Inflammatory macrophage (primary cell): Measurements from ENCODE around the gene CTTNBP2.
"Not testable (repeated sequence)": the region's sequence is repeated elsewhere in the genome, so short reads cannot be mapped to it uniquely, and the experiment has no call there.

Experiments used
- DNase-seq, 2 donors: peaks; one replicate each; pipeline ENCODE4 v3.0.0-alpha.2; 2020 to 2022

The CTTNBP2 gene

DNA sequence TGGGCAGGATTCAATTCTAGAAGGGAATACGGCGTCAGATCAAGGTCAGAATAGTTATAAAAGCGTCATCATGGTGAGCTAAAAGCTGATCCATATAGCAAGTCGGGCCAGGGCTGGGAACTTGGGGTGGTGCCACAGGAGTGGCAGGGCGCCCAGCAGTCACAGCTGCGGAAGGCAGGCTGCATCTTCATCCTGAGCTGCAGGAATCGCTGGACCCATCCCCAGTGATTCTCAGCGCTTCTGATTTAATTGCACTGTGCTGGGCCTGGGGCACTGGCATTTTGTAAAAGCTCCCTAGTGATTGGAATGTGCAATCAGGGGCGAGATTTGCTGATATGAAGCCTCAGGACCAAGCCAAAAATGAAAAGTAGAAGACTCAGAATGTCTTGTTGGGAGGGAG lies 135.3 kb downstream of the CTTNBP2 start:
- DNase-seq: no peak

DNA sequence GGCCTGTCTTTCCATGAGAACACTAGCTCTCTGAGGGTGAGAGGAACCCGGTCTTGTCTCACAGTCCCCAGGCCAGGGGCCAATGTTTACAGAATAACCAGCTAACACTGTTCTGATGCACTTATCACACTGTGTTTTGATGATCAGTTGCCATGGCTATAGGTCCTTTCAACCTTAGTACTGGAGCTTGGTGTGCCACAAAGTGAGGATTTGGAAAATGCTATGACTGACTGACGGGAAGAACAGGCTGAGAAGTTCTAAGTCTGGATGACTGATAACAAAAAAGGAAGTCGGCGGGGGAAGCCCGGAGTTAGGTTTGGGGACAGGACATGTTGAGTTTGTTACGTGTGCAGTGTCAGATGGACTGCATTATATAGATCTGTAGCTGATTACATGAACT lies 141.8 kb downstream of the CTTNBP2 start:
- DNase-seq: peak in 1 of 2 donors; percentile 3

DNA sequence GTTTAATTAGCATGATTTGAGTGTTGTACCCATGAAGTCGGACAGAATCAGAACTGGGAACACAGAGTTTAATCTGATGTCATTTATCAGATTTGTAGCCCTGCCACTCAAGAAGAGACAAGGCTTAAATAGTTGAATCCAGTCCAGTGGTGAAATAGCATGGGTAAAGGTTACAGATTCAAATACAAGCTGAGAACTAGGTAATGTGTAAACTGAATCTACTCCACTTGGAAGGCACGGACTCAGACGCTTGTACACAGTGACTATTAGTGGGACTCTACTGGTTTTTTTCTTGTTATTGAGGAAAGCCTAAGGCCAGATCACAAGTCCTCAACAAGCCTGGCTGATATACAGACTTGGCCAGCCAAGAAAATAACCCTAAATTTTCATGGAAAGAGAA lies 142.9 kb downstream of the CTTNBP2 start:
- DNase-seq: no peak

DNA sequence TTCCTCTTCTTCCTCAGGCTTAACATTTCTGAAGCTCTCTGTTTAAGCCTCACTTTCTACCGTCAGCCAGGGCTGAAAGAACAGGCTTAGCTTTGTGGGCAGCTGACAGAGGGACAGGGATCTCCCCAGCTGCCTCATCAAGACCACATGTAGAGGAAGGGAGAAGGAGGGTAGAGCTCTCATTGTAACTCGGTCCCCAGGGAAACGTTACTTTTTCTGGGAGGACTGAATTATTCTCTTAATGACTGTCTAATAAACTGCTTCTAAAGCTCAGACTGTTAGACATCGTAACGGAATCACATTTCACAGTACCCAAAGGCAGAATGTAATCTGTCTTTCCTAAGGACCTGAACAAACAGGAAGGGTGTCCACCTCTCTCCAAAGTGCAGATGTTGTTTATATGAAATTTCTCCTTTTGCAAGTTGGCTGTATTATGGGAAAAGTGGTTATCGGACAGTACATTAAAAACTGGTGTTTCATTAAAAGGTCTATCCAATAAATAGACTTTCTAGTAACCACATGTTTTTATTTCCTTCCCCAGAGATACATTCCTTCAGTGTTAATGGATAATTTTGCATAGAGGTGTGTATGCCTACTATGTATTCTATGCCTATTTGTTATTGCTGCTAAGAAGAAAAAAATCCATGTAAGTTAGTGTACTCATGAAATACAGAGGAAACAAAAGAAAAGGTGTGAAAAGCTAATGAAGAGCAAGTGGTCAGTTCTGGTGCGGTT lies 144.2 kb downstream of the CTTNBP2 start:
- no peak for DNase-seq

DNA sequence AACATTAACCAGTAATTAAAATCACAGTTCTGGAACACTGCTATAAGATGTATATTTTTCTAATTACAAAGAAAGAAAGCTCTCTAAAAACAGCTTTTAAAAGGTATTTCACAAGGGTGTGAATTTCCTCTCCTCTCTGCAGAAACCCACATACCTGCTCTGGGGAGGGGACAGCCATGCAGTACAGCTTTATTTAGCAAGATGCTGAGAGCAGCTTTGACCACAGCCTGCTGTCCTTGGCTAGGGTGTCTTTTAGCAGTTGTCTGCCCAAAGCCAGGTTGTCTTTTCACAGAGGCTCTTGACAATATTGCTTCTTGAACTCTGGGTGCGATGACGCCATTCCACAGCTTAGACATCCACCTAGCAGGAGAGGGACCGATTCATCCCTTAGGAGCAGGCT lies 148.3 kb downstream of the CTTNBP2 start:
- no peak for DNase-seq

DNA sequence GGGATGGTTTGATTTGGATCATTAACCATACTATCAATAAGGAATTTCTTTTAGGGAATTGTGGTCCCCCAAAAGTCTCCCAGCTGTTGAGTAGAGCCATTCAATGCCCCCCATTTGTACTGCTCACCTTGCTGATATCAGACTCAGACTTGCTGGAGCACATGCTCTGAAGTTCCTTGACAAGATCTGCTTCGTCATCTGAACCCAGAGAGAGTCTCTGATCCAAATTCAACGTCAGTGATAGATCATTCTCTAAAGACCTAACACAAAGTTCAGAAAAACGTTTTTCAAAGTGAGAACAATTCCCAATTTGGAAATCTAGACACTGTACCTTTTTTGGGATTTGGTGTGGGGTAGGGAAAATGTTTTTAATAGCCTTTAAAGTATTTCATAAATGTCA lies 153.9 kb downstream of the CTTNBP2 start:
- no peak for DNase-seq

DNA sequence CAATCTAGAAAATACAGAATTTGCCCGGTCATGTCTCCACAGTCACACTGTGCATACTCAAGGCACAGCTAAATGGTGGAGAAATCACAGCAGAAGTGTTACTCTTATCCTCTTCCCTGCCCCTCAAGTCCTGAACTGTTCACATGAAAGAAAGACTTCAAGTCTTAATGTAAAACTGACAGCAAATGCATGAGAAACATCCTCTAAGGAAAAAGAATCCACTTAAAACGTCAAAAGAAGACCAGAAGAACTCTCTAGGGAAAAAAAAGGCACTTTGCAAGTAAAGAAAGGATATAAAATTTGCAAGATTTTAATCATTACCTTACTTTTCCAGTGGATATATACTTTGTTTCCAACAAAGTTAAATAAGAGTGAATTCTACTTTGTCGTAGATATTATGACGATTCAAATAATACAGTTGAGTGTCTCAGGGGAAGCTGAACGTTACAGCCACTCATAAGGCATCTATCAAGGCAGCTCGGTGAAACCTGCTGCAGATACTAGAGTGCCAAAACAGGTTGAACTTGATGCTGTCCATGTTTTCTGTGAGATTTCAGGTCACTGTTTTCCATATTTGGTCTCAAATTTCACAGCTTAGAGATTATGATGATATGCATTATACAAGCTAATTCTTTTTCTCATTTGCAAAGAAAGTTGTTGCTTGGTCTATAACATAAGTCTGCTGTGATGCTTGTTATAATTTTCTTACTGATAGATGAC lies 155.0 kb downstream of the CTTNBP2 start:
- DNase-seq: no peak

DNA sequence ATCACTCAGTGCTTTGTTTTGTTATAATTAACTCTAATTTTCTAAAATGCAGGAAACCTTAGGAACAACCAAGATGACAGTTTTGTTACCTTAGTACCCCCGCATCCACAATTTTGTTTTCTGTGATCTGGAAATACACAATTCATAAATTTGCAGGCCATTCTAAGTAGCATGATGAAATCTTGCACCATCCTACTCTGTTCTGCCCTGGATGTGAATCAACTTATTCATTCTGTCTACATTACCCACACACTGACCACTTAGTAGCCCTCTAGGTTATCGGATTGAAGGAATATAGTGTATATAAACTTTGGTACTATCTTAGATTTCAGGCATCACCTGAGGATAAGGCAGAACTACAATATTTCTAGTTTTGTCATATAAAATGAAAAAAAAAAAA lies 155.9 kb downstream of the CTTNBP2 start:
- DNase-seq: no peak

DNA sequence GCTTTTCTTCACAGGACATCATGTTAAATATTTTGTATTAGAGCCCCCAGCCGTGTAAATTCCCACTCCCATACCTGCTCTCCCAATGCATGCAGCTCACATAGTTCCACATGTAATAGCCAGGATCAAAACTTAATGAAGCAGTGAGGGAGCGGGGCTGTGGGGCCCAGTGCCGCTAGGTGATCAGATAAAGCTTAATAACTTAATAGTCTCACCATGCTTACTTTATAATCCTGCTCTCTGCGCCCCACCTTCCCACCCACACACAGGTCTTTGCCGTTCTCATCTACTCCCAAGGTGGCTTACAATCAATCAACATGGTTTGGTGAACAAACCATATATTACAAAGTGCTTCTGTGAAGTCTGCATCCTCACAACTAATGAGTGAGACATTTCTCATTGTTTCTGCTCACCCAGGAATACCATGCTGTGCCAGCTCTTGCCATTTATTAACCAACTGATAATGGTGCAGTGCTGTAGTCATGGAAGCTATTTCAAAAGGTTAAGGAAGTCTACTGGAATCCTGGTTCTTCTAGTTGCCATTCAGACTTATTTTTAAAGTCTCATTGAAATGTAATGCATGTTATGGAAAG lies 156.4 kb downstream of the CTTNBP2 start:
- no peak for DNase-seq

DNA sequence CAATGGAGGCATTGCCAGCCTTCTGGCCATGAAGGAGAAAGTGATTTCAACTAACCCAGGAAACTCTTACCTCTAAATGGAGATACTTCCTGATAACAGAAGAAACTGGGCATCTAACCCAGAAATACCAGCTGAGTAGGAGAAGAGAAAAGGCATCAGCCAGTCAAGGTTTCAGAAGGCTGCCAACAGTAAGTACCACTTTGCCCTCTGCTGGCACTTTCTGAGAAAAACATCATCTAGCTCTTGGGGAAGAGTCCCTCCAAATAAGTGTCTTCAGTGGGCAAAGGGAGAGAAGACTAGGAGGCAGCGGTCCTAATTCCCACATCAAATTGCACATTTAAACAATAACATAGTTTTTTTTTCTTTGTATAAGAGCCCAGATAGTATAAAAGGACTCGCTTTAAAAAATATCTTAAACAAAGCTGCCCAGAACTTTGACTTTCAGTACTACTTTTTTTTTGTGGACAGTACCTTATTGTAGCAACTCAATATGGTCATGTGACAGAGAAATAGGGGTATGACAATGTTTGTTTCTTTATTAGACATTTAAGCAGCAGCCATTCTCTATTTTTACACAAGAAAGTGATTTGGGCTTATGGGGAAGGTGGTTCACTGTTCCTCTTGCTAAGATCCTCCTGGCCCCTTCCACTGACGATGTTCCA lies 157.3 kb downstream of the CTTNBP2 start:
- peak; percentile 22 to 32 for DNase-seq

DNA sequence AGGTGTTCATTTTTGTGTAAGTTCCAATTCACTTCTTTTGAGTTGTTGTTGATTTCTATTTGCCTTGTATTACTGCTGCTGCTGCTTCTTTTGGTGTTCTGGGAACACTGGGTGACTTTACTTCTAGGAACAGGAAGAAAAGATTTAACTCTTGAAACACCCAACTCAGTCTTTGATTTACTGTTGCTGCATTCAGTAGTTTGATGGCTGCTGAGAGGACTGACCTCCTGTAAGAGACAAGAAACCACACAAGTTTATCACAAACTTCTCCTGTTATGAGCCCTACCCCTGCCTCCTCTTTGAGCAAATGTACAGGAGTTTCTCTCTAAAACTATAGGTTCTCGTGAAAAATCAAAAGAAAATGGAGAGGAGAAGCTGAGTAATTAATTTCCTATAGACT lies 161.7 kb downstream of the CTTNBP2 start:
- DNase-seq: no peak

DNA sequence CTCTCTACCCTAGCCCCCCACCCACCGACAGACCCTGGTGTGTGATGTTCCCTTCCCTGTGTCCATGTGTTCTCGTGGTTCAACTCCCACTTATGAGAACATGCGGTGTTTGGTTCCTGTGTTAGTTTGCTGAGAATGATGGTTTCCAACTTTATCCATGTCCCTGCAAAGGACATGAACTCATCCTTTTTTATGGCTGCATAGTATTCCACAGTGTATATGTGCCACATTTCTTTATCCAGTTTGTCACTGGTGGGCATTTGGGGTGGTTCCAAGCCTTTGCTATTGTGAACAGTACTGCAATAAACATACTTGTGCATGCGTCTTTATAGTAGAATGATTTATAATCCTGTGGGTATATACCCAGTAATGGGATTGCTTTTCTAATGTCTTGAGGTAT lies 165.1 kb downstream of the CTTNBP2 start:
- DNase-seq: not testable (repeated sequence)

DNA sequence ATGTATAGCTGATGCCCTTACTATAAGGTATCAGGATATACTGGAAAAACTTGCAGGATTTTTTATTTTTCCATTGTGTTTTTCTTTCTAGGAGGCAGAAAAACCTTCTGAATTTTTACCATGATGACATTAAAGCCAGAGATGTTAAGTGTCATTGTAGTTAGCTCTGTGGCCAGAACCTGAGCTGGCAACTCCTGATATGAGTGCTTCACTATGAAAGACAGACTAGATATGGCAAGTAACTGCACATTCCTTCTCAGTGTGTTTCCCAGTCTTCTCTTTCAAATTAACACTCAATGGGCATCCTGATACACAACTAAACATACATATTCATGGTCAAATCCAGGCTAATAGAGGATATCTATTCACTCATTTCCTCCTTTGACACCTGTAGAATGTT lies 166.2 kb downstream of the CTTNBP2 start:
- no peak for DNase-seq

DNA sequence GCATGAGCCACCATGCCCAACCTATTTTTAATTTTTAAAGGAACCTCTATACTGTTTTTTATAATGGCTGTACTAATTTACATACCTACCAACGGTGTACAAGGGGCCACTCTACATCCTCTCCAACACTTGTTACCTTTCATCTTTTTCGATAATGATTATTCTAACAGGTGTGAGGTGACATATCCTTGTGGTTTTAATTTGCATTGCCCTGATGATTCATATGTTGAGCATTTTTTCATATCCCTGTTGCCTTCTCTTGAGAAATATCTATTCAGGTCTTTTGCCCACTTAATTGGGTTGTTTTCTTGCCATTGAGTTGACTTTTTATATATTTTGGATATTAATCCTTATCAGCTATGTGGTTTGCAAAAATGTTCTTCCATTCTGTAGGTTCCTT lies 167.0 kb downstream of the CTTNBP2 start:
- no peak for DNase-seq

DNA sequence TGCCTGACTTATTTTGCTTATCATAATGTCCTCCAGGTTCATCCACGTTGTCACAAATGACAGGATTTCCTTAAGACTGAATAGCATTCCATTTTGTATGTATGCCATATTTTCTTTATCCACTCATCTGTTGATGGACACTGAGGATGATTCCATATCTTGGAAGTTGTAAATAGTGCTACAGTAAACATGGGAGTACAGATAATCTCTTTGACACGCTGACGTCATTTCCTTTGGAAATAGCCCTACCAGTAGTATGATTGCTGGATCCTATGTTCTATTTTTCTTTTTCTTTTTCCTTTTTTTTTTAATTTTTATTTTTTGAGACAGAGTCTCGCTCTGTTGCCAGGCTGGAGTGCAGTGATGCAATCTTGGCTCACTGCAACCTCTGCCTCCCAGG lies 167.6 kb downstream of the CTTNBP2 start:
- no peak for DNase-seq

DNA sequence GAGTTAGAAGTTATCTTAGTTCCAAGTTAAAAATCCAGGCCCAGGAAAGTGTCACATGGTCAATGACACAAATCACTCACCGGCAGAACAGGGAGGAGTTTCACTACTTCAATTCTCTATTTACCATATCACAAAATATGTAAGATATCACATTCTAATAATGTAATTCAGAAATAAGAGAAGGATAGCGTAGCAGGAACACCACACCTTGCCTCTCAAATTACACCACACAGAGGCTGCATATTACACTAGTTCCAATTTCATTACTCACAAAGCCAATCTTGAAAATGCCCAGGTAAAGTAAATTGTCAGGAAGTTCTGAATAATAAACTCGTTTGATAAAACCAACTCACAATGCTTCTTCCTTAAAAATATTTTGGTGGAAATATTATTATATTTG lies 169.2 kb downstream of the CTTNBP2 start:
- no peak for DNase-seq

DNA sequence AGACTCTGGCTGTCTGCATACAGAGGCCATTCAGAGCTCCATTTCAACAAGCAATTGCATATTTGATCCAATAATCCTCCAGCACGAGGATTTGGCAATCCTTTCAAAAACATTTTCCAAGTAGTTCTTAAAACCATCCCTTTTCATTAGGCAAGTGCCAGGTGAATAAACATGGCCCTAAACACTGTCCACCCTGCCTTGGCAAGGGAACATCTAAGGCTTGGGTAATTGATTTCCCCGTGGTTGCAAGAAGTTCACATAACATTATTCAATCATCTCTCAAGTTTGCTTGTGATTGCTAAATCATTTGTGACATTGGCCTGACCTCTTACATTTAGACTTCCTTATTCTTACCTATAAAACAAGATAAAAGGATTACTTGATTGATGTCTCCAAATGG lies 175.2 kb downstream of the CTTNBP2 start:
- DNase-seq: no peak

DNA sequence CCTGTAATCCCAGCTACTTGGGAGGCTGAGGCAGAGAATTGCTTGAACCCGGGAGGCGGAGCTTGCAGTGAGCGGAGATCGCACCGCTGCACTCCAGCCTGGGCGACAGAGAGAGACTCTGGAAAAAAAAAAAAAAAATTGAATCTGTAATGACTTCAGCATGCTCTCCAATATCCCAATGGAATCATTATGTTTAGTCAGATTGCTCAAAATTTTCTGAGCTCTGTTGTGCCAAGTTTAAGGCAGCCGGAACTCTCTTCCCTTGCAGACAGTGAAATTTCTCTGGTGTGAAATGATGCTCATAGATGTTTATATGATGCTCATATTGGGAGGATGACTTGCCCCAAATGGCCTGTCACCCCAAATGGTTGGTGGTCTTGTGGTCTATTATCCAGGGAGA lies 180.9 kb downstream of the CTTNBP2 start:
- no peak for DNase-seq

DNA sequence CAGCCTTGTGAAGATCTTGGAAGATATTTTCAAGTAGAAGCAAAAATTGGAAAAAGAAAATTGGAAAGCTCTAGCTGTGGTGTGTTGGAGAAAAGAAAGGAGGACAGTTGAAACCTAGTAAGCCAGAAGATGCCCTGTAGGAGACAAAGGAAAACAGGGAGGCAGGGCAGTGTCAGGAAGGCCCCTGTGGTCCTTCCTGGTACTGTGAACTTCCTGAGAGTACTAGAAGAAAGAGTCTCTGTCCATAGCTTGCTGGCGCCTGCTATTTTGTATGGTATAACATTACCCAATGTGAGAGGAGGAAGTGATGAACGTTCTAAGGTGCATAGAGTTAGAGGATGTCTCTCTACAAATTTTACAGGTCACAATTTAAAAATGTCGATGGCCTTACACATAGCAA lies 183.1 kb downstream of the CTTNBP2 start:
- no peak for DNase-seq

DNA sequence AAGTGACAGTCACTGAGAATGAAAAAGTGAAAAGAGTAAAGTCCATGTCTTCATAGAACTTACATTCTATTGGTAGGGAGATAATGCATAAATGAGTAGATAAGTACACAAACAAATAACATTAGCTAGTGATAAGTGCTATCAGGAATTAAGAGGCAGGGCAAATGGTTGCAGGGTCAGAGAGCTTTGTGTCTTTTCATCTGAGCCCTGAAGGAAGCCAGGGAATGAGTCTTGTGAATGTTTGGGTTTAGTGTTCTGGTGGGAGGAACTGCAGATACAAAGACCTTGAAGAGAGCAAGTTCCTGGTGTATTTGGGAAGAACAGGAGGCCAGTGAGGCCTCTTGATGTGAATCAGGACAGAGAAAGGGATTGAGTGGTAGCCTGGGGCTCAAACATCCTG lies 183.8 kb downstream of the CTTNBP2 start:
- DNase-seq: no peak

DNA sequence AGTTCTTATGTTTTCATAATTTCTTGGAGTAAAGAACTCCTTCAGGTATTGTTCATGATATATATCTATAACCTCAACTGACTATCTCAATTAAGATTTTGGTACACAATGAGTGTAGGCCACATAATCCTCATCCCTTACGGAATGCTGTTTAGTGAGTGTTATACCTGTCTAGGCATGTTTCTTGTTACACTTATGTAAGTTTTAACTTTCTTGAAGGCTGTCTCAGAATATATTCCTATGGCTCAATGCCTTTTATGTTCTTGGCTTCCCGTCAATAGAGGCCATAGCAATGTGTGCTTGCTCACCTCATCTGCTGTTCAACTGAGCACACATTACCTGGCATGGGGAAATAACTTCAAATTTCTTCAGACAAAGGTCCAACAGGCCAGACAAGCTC lies 185.1 kb downstream of the CTTNBP2 start:
- no peak for DNase-seq

DNA sequence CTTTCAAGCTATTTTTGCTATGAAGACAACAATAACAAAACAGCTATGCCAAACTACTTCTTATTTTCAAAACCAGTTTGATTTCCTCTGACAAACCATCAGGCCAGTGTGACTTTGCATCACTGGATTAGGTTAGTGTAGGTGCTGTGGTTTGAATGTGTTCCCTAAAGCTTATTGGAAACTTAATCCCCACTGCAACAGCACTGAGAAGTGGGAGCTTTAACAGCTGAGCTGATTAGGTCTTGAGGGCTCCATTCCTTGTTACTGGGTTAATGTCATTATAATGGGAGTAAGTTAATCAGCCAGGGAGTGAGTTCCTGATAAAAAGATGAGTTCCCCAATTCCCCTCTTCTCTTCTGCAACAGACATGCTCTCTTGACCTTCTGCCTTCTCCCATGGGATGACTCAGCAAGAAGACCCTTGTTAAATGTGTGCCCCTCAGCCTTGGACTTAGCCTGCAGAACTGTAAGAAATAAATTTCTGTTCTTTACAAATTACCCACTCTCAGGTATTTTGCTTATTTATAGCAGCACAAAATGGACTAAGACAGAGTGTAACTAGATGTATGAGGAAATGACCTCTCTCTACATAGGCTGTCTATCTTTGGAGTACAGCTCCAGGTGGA lies 186.8 kb downstream of the CTTNBP2 start:
- no peak for DNase-seq

DNA sequence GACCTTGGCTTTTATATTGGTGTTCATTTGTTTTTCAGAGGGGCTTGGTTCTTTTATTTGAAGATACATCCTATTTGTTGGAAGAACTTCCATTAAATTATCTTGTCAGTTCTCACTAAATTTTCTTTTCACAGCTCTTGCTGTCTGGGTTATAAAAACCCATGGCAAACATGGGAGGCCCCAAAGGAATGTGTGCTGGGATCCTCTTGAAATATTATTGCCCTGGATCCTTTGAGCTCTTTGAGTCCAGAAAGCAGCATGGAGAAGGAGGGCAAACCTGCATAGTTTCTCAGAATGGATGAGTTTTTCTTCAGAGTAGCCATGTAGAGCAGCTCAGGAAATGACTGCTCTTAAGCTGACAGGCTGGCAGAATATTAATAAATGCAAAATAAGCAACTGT lies 187.4 kb downstream of the CTTNBP2 start:
- no peak for DNase-seq
